ENCODE measurements around the gene MYOF.
"Not testable (repeated sequence)": the region's sequence is repeated elsewhere in the genome, so short reads cannot be mapped to it uniquely, and the experiment has no call there.

Gene MYOF

DNA sequence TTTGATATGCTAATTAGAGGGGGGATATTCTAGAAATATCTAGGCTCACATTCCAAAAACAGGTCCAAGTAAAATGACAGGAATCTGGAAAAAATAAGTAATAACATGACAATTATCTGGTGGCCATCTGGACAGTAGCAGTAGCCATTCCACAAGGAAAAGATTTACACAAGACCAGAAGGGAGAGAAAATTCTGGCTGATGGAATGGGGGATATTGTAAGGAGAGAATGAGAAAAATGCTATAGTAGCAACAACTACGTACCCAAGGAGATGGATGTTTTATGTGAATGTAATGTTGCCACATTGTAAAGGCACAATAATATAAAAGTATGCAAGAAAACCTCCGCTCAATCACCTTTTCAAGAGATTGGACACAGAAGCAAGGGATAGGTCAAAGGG lies 5.4 kb downstream of the MYOF start:
- no peak for DNase-seq (ENCODE audit: low read depth in 2 of 2)

DNA sequence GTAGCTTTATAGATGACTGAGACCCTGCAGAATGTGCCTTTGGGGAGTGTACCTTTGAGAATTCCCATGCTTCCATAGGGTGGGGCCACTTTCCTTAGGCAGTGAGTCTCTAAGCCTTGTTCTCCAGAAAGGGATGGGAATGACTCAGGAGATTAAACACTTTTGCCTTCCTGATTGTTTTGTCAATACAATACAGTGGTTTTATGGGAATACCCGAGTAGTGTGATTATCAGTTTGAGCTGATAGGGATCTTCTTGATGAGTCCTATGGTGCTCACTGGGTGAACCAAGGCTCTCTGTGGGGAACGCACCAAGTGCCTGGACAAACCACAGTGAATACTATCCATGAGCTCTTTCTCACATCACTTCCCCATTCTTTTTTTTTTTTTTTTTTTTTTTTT lies 6.3 kb downstream of the MYOF start:
- DNase-seq (ENCODE audit: low read depth in 2 of 2): no peak

DNA sequence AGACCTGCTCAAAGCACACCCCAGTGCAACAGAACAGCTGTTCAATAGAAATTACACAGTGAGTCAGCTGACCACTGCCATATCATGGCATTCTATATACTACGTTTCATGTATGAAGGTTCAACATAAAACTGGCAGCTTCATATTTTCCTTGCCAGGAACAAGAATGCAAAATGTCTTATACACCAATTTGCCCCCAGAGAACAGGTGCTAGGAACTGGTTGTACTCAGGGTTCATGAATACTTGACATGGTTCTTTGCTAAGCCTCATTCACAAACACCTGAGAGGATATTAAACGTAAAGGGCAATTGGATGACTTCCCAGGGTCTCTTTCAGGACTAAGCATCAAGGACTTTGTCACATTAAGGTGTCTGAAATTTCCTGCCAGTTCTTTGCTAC lies 6.9 kb downstream of the MYOF start:
- DNase-seq (ENCODE audit: low read depth in 2 of 2): no peak

DNA sequence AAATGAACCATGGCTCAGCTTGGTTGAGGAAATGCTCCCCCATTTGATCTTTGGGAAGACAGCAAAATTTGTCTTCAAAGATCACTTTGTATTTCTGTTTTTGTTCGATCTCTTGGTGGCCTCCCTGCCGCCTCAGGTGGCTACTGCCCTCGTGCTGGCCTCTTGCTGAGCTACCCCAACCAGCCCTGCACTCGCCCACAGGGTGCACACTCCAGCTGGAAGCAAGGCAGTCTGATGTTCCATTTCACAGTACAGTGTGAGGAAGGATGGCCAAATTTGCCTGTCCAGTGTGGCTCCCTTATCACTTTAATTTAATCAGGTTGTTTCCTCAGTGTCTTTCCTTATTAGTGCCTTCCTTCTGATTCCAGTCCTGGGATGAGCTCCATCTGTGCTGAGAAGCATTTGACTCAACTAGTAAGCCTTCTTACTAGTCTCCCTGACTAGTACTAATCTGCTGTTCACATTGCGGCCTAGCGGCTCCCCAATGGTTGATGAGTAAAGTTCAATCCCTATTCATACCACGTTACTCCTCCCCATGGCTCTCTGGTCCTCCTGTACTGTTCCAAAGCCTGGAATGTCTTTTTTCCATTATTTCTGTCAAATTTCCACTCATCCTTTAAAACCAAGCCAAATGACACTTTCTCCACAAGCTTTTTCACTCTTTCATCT lies 8.2 kb downstream of the MYOF start:
- no peak for DNase-seq (ENCODE audit: low read depth in 2 of 2)

DNA sequence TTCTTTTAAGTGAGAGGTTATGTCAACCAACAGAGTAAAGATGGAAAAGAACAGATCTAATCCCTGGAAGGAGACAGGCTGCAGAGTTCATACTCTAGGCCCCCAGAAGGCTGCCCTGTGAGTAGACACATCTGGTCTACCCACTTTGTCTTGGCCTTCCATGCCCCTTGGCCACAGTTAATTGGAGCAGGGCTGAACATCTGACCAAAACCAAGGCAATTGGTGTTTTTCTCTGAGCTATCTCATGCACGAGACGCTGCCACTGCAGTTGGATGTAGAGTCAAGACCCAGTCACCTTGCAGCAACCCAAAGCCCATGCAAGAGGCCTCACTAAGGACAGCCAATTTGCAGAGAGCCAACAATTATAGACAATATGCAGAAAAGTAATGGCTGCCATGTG lies 9.0 kb downstream of the MYOF start:
- DNase-seq (ENCODE audit: low read depth in 2 of 2): no peak

DNA sequence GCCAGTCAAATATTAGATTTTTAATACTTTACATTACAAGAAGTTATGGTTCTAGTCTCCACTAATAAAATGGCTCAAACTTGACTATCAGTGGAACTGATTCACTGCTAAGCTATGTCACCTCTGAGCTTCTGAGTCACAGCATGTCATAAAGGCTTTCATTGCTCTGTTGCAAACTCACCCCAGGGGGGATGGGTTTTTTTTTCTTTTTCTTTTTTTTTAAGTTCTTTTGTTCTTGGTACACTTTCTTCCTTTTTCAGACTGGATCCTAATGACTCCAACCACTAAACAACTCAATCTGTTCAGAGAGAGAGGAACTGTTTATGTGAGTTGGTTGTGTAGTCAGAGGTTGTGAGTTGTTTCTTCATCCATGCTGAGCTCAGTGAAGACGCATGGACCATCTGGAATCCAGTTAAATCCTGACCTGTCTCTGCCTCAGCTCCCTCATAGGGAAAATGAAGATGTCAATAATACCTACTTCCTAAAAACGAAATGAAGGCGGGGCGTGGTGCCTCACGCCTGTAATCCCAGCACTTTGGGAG lies 11.0 kb downstream of the MYOF start:
- no peak for DNase-seq (ENCODE audit: low read depth in 2 of 2)

DNA sequence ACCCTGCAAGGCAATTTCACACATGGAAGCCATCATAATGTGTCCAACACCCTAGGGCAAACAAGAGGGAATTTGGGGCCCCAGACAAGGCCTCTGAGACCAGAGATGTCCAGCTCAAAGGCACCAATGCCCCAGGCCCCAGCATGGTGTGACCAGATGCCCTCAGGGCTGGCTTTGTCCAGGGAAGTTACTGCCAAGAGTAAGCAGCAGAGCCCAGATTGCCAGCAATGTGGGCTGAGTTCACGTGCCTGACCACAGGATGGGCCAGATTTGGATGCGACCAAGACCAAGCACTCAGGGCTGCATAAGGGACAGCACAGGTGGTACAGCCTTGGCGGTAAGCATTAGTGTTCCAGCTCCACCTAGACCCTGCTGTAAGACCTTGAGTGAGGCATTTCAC lies 12.7 kb downstream of the MYOF start:
- DNase-seq (ENCODE audit: low read depth in 2 of 2): no peak

DNA sequence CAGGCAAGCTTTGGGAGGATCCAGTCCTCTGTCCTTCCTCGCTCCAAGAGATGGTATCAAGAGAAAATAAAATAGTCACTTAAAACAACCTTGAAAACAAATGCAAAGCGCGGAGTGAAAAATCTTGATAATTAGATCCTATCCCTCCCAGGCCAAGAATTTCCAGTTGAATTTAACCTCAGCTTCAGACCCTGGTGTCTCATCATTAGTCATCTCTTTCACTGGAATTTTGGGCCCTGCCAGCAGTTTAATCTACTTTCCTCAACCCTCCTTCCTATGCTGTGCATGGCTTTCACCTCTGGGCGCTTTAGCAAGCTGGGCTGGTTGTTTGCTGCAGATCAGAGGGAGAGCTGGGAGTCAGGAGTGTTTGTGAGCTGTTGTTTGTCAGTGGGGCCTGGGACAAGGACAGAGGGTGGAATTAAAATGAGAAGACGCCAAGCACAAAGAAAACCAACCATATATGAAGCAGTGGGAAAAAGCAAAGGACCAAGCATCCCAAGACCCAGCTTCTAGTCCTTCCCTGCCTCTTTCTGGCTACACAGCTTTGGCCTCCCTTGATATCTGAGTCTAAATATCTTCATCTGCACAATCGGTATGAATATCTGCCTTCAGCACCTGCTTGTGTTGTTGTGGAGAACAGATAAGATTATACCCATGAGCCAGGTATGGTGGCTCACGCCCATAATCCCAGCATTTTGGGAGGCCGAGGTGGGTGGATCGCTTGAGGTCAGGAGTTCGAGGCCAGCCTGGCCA lies 13.5 kb downstream of the MYOF start:
- no peak for DNase-seq (ENCODE audit: low read depth in 2 of 2)

DNA sequence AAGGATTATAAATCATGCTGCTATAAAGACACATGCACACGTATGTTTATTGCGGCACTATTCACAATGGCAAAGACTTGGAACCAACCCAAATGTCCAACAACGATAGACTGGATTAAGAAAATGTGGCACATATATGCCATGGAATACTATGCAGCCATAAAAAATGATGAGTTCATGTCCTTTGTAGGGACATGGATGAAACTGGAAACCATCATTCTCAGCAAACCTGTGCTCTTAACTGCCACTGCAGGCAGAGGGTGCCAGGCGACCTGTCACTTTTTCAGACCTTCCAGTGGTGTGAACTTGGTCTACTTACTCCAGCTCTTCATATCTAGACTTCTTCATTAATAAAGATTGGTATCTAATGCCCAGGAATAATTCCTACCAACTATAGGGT lies 14.5 kb downstream of the MYOF start:
- DNase-seq (ENCODE audit: low read depth in 2 of 2): not testable (repeated sequence)

DNA sequence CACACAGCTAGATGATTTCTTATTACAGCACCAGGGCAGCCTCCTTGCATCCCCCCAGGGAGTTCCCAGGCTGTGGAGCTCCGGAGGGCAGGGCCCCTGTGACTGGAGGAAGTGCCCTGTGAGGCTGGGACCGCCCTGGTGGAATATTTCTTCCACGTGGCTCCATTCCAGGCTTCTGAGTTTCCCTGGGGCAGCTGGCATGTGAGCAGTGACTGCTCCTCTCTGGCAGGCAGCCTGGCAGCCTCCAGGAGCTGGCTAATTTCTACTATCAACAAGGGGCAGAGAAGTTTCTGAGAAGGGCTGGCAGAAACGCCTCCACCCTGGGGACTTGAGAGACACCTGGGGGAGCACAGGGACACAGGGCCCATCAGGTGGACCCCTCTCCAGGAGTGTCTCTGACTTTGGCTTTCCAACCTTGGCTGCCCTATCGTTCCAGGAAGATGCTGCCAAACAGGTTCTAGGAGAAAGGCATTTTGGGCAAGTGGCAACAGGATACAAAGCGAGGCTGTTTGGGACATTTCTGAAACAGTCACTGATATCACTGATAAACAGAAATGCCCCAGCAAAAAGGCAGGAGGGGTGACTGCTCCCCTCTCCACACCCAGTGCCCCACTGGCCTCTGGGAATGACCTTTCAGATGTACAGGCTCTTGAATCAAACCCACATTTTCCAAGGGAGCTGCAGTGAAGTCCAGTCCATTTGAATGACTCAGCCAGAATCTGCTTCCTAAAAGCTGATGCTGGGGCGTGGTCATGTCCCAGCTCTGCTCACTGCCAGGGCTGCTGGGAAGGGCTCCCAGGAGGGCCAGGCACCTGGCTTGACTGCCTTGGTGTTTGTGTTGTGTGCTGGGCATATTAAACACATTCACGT lies 16.1 kb downstream of the MYOF start:
- DNase-seq (ENCODE audit: low read depth in 2 of 2): no peak

DNA sequence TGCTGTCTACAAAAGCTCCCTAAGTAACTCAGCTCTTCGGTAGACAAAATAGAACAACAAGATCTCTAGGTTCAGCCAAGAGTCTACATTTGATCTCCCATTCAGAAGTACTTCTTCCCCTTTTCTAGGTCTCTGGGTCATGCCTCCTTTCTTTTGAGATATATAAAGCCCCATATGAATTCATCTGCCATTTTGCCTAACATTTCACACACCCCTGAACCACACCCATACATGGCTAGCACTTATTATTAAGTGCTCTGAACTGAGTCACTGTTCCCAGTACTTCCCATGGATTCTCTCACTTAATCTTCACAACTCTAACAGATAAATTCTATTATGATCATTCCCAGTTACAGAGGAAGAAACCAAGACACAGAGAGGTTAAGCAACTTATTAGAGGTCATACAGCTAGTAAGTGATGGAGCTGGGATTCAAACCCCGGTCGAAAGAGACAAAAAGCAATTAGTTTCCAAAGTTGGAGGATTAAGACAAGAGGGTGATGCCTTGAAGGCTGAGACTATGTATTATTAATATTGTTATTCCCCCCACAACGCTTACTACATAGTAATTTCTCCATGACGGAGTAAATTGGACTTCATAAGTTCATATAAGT lies 17.3 kb downstream of the MYOF start:
- DNase-seq (ENCODE audit: low read depth in 2 of 2): no peak

DNA sequence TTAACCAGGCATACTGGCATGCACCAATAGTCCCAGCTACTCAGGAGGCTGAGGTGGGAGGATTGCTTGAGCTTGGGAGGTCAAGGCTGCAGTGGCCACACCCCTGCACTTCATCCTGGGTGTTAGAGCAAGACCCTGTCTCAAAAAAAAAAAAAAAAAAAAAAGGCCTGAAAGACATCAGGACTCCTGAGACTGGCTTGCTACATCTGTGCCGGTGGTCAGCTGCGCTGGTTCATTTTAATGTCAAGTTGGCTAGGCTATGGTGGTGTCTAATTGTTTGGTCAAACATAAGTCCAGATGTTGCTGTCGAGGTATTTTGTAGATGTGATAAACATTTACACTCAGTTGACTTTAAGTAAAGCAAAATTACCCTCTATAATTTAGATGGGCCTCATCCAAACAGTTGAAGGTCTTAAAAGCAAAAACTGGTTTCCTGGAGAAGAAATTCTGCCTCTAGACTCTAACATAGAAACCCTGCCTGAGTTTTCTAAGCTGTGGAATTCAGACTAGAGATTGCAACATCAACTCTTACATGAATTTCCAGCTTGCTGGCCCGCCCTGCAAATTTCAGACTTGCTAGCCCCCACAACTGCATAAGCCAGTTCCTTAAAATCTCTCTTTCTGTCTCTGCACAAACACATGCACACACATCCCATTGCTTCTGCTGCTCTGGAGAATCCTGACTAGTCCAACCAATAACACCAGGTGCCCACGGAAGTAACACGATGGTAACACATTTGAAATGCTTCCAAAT lies 18.2 kb downstream of the MYOF start:
- no peak for DNase-seq (ENCODE audit: low read depth in 2 of 2)

DNA sequence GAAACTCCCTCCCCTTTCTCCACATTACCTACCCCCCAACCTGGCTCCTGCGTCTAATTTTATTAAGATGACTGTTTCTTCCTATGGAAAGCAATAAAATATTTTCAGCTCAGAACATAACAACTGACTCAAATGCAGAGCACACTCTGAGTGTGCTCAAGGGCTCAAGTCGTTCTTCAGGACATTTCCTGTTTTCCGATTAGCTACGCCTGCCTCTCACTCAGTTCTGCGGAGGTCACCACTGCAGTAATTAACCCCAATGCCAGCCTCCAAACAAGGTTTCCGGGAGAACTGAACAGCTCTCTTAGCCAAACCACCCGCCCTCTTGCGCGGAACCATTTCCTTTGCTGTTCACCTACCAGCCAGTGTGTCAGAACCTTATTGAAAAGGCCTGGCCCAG lies 19.3 kb downstream of the MYOF start:
- peak in 1 of 2 donors; percentile 36 for DNase-seq (ENCODE audit: low read depth in 2 of 2)

DNA sequence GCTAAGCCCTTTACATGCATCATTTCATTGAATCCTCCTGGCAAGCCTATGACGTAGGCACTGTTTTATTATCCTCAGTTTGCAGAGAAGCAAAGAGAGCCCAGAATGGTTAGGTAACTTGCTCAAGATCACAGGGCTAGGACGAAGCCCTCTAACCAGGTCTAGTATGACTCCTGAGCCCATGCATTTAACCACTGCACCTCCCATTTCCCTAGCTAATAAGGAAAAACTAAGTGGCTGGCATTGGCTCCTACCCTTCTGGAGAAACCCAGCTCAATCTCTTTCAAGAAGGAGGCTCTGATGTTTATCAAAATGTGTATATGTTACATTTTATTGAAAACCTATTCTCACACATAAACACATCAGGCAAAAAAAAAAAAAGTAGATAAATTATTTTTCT lies 19.8 kb downstream of the MYOF start:
- no peak for DNase-seq (ENCODE audit: low read depth in 2 of 2)

DNA sequence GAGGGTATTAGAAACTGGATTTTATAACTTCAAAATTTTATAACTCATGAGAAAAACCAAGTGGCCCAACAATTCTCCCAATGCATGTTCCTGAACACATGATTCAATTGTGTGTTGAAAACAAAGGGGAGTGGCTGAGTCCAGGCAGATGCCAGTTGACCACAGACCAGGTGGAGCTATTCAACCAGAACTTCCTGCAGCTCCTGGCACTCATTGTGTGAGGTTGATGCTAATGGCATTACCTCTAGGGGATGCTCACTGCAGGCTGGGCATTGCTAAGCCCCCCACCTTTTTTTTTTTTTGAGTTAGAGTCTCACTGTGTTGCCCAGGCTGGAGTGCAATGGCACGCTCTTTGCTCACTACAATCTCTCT lies 20.3 kb downstream of the MYOF start:
- no peak for DNase-seq (ENCODE audit: low read depth in 2 of 2)

DNA sequence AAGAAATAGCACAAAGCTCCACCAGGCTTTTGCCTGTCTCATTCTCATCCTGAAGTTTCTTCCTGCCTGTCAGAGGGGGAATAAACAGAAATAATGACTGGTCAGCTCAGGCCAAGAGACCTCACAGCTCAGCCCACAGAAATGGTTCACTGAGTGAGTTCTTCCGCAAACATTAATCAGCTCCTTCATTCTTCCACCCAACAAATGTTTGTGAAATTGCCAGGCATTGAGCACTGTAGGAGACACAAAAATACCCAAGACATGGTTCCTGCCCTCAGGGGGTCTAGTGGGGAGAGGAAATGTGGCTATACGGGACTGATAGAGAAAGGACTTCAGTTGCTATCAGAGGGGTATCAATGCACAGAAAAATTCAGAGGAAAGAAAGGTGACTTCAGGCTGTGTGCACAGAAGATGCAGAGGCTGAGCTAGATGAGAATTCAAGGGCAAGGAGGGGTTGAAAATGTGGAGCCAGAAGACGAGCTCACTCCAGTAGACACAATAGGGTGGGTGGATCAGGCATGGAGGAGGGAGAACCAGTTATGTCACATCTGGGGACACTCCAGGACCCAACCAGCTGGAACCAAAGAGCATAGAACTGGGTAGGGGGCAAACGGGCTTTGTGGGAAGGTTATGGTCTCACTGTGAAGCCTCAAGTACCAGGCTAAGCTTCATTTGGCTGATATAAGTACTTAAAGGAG lies 20.9 kb downstream of the MYOF start:
- DNase-seq (ENCODE audit: low read depth in 2 of 2): no peak

DNA sequence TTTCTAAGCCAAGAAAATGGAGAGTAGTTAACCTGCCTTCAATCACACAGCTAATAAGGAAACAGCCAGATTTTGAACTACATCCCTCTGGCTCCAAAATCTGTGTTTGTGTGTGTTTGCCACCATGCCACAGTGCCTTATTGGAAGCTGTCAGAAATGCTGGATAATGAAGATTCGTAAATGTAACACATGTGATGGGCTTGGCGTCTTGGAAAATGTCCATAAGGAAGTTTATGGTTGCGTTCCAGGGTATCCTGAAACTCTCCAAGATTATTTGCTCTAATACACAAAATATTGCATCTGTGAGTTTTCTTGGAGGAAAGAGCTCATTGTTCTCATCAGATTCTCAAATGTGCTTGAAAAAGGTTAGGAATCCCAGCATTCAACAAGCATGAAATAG lies 22.7 kb downstream of the MYOF start:
- no peak for DNase-seq (ENCODE audit: low read depth in 2 of 2)

DNA sequence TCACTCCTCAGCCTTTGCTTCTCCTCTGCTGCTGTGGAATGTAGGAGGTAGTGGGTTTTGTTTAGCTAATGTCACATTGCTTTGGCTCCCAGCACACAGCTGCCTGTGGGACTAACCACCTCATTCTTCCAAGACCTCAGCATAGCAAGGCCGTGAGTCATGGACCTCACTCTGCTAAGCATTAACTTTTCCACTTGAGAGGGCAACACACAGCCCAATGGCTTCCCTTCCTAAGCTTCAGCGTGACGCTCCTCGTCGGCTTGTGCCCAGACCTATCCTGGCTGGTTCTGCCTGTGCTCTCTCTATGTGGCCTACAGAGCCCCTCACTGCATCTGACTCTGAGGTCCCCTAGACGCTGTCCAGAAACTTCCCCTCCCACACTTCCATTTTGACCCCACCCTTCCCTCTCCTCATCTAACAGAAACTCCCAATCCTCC lies 23.3 kb downstream of the MYOF start:
- DNase-seq (ENCODE audit: low read depth in 2 of 2): no peak

DNA sequence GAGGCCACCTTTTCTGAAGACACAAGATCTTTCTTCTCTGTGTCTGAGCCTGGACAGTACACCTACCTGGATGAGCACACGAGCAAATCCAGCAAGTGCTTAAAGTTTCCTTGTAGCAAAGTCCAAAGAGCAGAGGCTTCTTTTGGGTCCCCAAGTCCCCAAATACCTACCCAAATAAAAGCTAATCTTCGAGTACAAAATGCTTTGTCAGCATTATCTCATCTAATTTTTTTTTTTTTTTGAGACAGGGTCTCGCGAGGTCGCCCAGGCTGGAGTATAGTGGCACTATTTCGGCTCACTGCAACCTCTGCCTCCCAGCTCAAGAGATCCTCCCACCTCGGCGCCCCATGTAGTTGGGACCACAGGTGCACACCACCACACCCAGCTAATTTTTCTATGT lies 24.6 kb downstream of the MYOF start:
- no peak for DNase-seq (ENCODE audit: low read depth in 2 of 2)

DNA sequence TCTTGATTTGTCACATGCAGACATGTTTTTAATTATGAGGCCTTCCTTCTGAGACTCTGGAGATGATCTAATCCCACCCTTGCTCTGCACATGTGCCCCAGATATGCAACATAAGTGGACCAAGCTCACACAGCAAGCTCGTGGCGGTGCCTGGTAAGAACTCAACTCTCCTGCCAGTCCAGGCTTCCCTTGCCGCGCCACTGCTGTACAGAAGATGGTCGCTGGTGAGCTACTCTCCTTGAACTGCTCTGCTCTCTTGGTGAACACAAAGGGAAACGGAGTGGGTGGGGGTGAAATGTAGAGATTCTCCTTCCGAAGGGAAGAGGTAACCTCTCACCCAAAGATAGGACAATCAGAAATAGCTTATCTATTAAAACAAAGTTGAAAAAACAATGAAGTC lies 25.7 kb downstream of the MYOF start:
- no peak for DNase-seq (ENCODE audit: low read depth in 2 of 2)

DNA sequence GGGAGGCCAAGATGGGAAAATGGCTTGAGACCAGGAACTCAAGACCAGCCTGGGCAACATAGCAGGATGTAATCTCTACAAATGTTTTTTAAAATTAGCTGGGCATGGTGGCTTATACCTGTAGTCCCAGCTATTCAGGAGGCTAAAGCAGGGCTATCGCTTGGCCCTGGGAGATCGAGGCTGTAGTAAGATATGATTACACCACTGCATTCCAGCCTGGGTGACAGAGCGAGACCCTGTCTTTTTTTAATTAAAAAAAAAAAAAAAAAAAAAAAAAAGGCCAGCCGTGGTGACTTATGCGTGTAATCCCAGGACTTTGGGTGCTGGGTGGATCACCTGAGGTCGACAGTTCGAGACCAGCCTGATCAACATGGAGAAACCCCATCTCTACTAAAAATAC lies 27.4 kb downstream of the MYOF start:
- DNase-seq (ENCODE audit: low read depth in 2 of 2): no peak

Measured in stimulated activated CD8-positive, alpha-beta memory T cell treated with anti-CD3 and anti-CD28 coated beads, Interleukin-2, amount 100 ng/mL, for 48 hours (primary cell).